Lung (tissue), 12 donors: ENCODE results near the gene IL21R. TPM values are rescaled to one million over a fixed set of nuclear protein-coding genes. Genes with fewer than 3 reads are reported as not detected.

Experiments
- ATAC-seq: fragments of 200-7000 bp; cut with Tn5 transposase; one replicate; pipeline ENCODE4 v1.9.1; 2020; ENCODE audit warnings: moderate number of reproducible peaks; ENCODE audit not compliant: insufficient read depth, low FRiP score
- DNase-seq, 3 donors: peaks; one replicate each; pipeline ENCODE4 v3.0.0-alpha.2; 2013 to 2017
- H3K27ac ChIP-seq, 2 donors: one replicate each; pipeline ENCODE4 v1.5.1; 2013; ENCODE audit warnings: mild to moderate bottlenecking in 2 of 2, moderate library complexity in 2 of 2, control low read depth in 1 of 2, inconsistent platforms in 1 of 2, low read depth in 1 of 2, low read length in 1 of 2
- H3K27me3 ChIP-seq, 3 donors: one replicate each; pipeline ENCODE4 v1.5.1; 2013; ENCODE audit warnings: low read length in 2 of 3; ENCODE audit not compliant: control insufficient read depth in 3 of 3, insufficient read depth in 3 of 3
- H3K36me3 ChIP-seq, 4 donors: one replicate each; pipeline ENCODE4 v1.5.1; 2013; ENCODE audit warnings: low read length in 4 of 4, mild to moderate bottlenecking in 1 of 4, moderate library complexity in 1 of 4; ENCODE audit not compliant: control insufficient read depth in 4 of 4, insufficient read depth in 4 of 4
- H3K4me1 ChIP-seq, 5 donors: one replicate each; pipeline ENCODE4 v1.5.1; 2013; ENCODE audit warnings: low read length in 5 of 5, mild to moderate bottlenecking in 2 of 5, moderate library complexity in 1 of 5; ENCODE audit not compliant: control insufficient read depth in 5 of 5, insufficient read depth in 5 of 5
- H3K4me3 ChIP-seq: one replicate; pipeline ENCODE4 v1.5.1; 2013; ENCODE audit warnings: mild to moderate bottlenecking, control low read depth, moderate library complexity
- H3K9ac ChIP-seq, 2 donors: one replicate each; pipeline ENCODE4 v1.5.1; 2013; ENCODE audit warnings: low read length in 2 of 2, control low read depth in 1 of 2; ENCODE audit not compliant: insufficient read depth in 1 of 2
- H3K9me3 ChIP-seq, 4 donors: one replicate each; pipeline ENCODE4 v1.5.1; 2013; ENCODE audit warnings: low read length in 3 of 4, mild to moderate bottlenecking in 1 of 4, moderate library complexity in 1 of 4; ENCODE audit not compliant: control insufficient read depth in 4 of 4, insufficient read depth in 3 of 4
- CTCF ChIP-seq: IDR thresholded peaks from 2 replicates; pipeline ENCODE4 v1.5.1; 2012; ENCODE audit warnings: mild to moderate bottlenecking; ENCODE audit errors: control extremely low read depth, extremely low read depth
- WGBS, 2 donors: extraction: QIAGEN DNeasy Blood & Tissue Kit; methylation state at CpG; one replicate each; pipeline ENCODE4 v1.1.7; 2013; 5-methylcytosine and 5-hydroxymethylcytosine counted together
- polyA plus RNA-seq, 2 donors: library from polyadenylated mRNA; stranded (reverse); fragments of 200-250 nt; gene quantifications; one replicate each; pipeline ENCODE4 v1.2.1, GENCODE V29; 2013
- total RNA-seq, 2 donors: library from RNA; depleted of rRNA in 1 of 2; stranded (reverse); fragments of >200 nt in 1 of 2; gene quantifications; one replicate each; pipeline ENCODE4 v1.2.1, GENCODE V29; 2014 to 2021
- donor health status: control.
- donor health status: control.
- donor health status: Bipolar disorder and iron deficiency.
- donor health status: healthy.
- donor health status: DM: yes; HTN: yes; CAD: no.

IL21R gene
- total and polyA plus RNA-seq, 4 donors = 1.0 to 6.3 (median 4.0) TPM

DNA sequence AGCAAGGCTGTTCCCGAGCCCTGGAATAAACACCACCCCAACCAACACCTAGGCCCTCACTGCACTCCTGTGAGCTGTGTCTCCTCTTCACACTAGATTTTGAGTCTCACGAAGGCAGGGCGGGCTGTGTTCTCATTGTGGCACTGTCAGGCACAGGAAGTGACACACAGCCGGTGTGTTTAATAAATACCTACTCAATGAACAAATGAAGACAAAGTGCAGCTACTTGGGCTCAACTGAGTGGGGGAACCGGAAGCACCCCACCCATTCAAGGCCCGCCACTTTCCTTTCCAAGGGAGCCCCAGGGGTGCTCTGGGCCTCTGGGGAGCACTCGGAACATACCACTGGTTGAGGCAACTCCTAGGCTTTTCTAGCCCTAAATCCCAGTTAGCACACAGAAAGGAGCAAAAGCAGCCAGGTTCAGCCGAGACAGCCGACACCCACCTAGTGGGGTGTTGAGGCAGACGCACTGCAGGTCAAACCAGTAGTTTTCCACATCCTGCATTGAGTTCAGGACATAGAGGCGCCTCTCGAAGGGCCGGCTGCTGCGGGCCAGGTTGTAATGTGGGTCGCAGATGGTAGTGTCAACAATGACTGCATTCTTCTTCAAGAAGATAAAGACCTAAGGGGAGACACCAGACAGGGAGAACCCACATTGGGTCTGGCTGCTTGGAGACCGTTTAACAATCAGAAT, 90.1 kb downstream of the IL21R start:
- DNase-seq (no peak), ATAC-seq (no peak)
- H3K27ac ChIP-seq = peak overlapping the region in 1 of 2 donors; percentile 63
- no peak overlapping the region for H3K9ac ChIP-seq
- peaks cover 0 to 27% (median 5%) of the 10 kb centered on the region in 5 donors for H3K4me1 ChIP-seq
- peaks cover 52 to 68% (median 64%) of the 10 kb centered on the region in 4 donors for H3K36me3 ChIP-seq
- no peaks in the 10 kb centered on the region for H3K27me3 ChIP-seq
- no peak for TF ChIP-seq CTCF
- H3K4me3 ChIP-seq = no peak overlapping the region
- 69 to 83% methylated on average over 16 of the region's 16 CpGs for WGBS, 2 donors
- no peaks in the 10 kb centered on the region for H3K9me3 ChIP-seq

DNA sequence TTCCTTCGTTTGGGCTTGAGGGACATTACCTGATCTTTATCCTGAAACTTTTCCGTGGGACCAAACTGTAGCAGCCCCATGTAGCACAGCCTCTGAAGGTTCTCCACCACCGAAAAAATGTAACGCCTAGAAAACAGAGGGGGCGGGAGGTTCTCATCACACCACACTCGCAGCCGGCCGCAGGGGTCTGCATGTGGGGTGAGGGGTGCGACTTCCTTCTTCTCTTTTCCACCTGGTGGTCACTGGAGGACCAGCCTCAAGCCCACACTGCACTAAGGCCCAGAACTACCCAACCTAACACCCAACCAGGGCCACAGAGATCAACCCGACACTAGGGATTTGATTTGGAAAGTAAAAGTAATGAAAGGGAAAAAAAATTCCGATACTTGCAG, 90.6 kb downstream of the IL21R start:
- WGBS, 2 donors = 89% methylated on average over 11 of the region's 11 CpGs
- ATAC-seq (no peak), DNase-seq (no peak)
- no peak for TF ChIP-seq CTCF
- peak overlapping the region in 1 of 2 donors; percentile 63 for H3K27ac ChIP-seq
- no peak overlapping the region for H3K4me3 ChIP-seq
- no peaks in the 10 kb centered on the region for H3K27me3 ChIP-seq
- H3K4me1 ChIP-seq = peaks cover 0 to 32% (median 5%) of the 10 kb centered on the region in 5 donors
- H3K9ac ChIP-seq = no peak overlapping the region
- H3K36me3 ChIP-seq = peaks cover 54 to 72% (median 65%) of the 10 kb centered on the region in 4 donors
- H3K9me3 ChIP-seq = no peaks in the 10 kb centered on the region

DNA sequence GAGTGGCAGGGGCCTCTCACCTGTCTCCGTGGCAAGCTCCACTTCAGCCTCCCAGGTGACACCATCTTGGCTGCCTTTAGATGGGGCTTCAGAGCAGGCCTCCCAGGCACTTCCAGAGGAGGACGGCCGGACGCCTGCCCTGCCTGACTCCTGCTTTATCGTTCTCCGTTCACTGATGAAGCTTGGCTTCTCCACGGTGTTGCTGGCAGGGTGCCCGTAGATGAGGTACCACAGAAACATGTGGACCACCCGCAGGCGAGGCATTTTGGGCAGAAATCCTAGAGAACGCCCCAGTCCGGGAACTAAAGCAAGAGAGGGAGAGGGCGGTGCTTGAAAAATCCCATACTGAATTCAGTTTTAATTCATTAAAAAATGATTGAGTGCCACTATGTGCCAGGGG, 93.2 kb downstream of the IL21R start:
- no peaks in the 10 kb centered on the region for H3K9me3 ChIP-seq
- no peaks in the 10 kb centered on the region for H3K27me3 ChIP-seq
- no peak for TF ChIP-seq CTCF
- H3K4me1 ChIP-seq = peaks cover 0 to 55% (median 5%) of the 10 kb centered on the region in 5 donors
- no peak overlapping the region for H3K27ac ChIP-seq
- DNase-seq = peak; percentile 96 to 98 (median 97)
- H3K36me3 ChIP-seq = peaks cover 40 to 67% (median 58%) of the 10 kb centered on the region in 4 donors
- no peak overlapping the region for H3K4me3 ChIP-seq
- no peak overlapping the region for H3K9ac ChIP-seq
- 82 to 84% methylated on average over 13 of the region's 13 CpGs for WGBS, 2 donors
- ATAC-seq = no peak
